Tibial artery (tissue), 4 donors: ENCODE measurements around the gene AGAP3.

Experiments
- DNase-seq, 2 donors: peaks; one replicate each; pipeline ENCODE4 v3.0.0-alpha.2; 2019
- H3K27ac ChIP-seq, 2 donors: fragments of 200-600 bp; sonication (generic) in 1 of 2; 1 replicate in 1 of 2; 2 replicates in 1 of 2; pipeline ENCODE4 v1.5.1; 2018 to 2019; ENCODE audit warnings: mild to moderate bottlenecking in 1 of 2
- H3K27me3 ChIP-seq, 2 donors: fragments of 200-600 bp; sonication (generic) in 1 of 2; one replicate each; pipeline versions ENCODE4 v1.5.1 to v1.6.0; 2016 to 2019
- H3K36me3 ChIP-seq, 3 donors: fragments of 200-600 bp; sonication (generic) in 2 of 3; one replicate each; pipeline ENCODE4 v1.5.1; 2016 to 2019; ENCODE audit warnings: mild to moderate bottlenecking in 2 of 3
- H3K4me1 ChIP-seq, 4 donors: fragments of 200-600 bp; sonication (generic) in 2 of 4; 1 replicate in 3 of 4; 2 replicates in 1 of 4; pipeline ENCODE4 v1.5.1; 2016 to 2019
- H3K4me3 ChIP-seq, 2 donors: fragments of 200-600 bp; sonication (generic) in 1 of 2; 1 replicate in 1 of 2; 2 replicates in 1 of 2; pipeline ENCODE4 v1.5.1; 2018 to 2019; ENCODE audit warnings: mild to moderate bottlenecking in 2 of 2
- H3K9me3 ChIP-seq, 3 donors: fragments of 200-600 bp; sonication (generic) in 1 of 3; one replicate each; pipeline ENCODE4 v1.5.1; 2016 to 2019
- intact Hi-C: fragments of 100-400 bp; cut with DNase I; formaldehyde crosslinking; loops from one replicate; pipeline ENCODE4 v1.15.0; 2023; ENCODE audit warnings: low total_unique reads
- TF ChIP-seq, protein P1 (sequence below), 2 experiments: fragments of 200-600 bp in 1 of 2; fragments of 450-650 bp in 1 of 2; IDR thresholded peaks; one replicate each; pipeline ENCODE4 v1.5.1; 2017 to 2019; ENCODE audit warnings: antibody characterized with exemption in 2 of 2, mild to moderate bottlenecking in 1 of 2, moderate library complexity in 1 of 2

AGAP3 gene

DNA sequence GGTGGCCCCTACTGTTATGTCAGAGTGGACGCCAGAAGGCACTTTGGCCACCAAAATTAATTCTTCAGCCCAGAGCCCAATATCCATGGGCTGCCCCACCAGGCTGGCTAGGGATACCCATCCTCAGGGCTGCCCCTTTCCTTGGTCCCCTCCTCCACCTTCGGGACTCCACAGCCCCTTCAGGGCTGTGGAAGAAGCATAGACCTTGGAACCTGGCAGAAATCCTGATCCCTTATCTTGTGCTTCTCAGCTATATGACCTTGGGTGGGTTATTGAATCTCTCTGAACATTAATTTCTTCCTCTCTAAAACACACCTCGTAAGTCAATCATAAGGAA, 2.5 kb upstream of the AGAP3 start:
- H3K4me1 ChIP-seq, result peaks cover 0 to 64% (median 54%) of the 10 kb centered on the region in 4 donors
- TF ChIP-seq, protein P1, sequence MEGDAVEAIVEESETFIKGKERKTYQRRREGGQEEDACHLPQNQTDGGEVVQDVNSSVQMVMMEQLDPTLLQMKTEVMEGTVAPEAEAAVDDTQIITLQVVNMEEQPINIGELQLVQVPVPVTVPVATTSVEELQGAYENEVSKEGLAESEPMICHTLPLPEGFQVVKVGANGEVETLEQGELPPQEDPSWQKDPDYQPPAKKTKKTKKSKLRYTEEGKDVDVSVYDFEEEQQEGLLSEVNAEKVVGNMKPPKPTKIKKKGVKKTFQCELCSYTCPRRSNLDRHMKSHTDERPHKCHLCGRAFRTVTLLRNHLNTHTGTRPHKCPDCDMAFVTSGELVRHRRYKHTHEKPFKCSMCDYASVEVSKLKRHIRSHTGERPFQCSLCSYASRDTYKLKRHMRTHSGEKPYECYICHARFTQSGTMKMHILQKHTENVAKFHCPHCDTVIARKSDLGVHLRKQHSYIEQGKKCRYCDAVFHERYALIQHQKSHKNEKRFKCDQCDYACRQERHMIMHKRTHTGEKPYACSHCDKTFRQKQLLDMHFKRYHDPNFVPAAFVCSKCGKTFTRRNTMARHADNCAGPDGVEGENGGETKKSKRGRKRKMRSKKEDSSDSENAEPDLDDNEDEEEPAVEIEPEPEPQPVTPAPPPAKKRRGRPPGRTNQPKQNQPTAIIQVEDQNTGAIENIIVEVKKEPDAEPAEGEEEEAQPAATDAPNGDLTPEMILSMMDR (IDR thresholded peaks at IDR 0.05), result no peak
- no peaks in the 10 kb centered on the region for H3K27me3 ChIP-seq
- no peaks in the 10 kb centered on the region for H3K9me3 ChIP-seq
- peak overlapping the region; percentile 89 to 95 for H3K4me3 ChIP-seq
- intact Hi-C loops, result no loop called here
- no peaks in the 10 kb centered on the region for H3K36me3 ChIP-seq
- peak overlapping the region; percentile 98 to 99 for H3K27ac ChIP-seq
- no peak for DNase-seq

- H3K4me1 ChIP-seq, result peaks cover 0 to 64% (median 47%) of the 10 kb centered on the region in 4 donors
Observed at GRCh38 chr7:151085329-151085690, 965 bp upstream of the AGAP3 start.

GRCh38 chr7:151086802-151087244, 548 bp downstream of the AGAP3 start:
- H3K9me3 ChIP-seq, result no peaks in the 10 kb centered on the region
- peak overlapping the region; percentile 76 to 94 for H3K4me3 ChIP-seq
- peak in 1 of 2 donors; percentile 75 for DNase-seq

More at GRCh38 chr7:151085329-151085690, 965 bp upstream of the AGAP3 start:
- Histone ChIP-seq H3K4me3 (peak overlapping the region; percentile 76 to 94), H3K9me3 (no peaks in the 10 kb centered on the region), H3K27ac (peak overlapping the region; percentile 82 to 84), H3K36me3 (no peaks in the 10 kb centered on the region), H3K27me3 (no peaks in the 10 kb centered on the region)
- DNase-seq, result peak; percentile 16 to 67
- intact Hi-C loops, result no loop called here
- TF ChIP-seq, protein P1 (IDR thresholded peaks at IDR 0.05), result no peak

GRCh38 chr7:151087245-151088018, 1.2 kb downstream of the AGAP3 start:
- TF ChIP-seq, protein P1 (IDR thresholded peaks at IDR 0.05), result peak; percentile 23 to 33
- Histone ChIP-seq H3K9me3 (no peaks in the 10 kb centered on the region), H3K27me3 (no peaks in the 10 kb centered on the region), H3K27ac (peak overlapping the region; percentile 82 to 86), H3K4me1 (peaks cover 0 to 60% (median 33%) of the 10 kb centered on the region in 4 donors), H3K36me3 (no peaks in the 10 kb centered on the region), H3K4me3 (peak overlapping the region; percentile 76 to 94)
- DNase-seq, result peak; percentile 49 to 79
- intact Hi-C loops, result loop anchor here (2.0 kb wide), 2 partner anchors 23 to 29 kb away; partner anchors contain the start of gene SLC4A2

More at GRCh38 chr7:151086802-151087244, 548 bp downstream of the AGAP3 start:
- no peaks in the 10 kb centered on the region for H3K27me3 ChIP-seq
- H3K27ac ChIP-seq, result peak overlapping the region; percentile 82 to 86
- TF ChIP-seq, protein P1 (IDR thresholded peaks at IDR 0.05), result no peak
- H3K4me1 ChIP-seq, result peaks cover 0 to 66% (median 40%) of the 10 kb centered on the region in 4 donors
- intact Hi-C loops, result loop anchor here (2.0 kb wide), 2 partner anchors 24 to 28 kb away; partner anchors contain the start of gene SLC4A2
- H3K36me3 ChIP-seq, result no peaks in the 10 kb centered on the region

DNA sequence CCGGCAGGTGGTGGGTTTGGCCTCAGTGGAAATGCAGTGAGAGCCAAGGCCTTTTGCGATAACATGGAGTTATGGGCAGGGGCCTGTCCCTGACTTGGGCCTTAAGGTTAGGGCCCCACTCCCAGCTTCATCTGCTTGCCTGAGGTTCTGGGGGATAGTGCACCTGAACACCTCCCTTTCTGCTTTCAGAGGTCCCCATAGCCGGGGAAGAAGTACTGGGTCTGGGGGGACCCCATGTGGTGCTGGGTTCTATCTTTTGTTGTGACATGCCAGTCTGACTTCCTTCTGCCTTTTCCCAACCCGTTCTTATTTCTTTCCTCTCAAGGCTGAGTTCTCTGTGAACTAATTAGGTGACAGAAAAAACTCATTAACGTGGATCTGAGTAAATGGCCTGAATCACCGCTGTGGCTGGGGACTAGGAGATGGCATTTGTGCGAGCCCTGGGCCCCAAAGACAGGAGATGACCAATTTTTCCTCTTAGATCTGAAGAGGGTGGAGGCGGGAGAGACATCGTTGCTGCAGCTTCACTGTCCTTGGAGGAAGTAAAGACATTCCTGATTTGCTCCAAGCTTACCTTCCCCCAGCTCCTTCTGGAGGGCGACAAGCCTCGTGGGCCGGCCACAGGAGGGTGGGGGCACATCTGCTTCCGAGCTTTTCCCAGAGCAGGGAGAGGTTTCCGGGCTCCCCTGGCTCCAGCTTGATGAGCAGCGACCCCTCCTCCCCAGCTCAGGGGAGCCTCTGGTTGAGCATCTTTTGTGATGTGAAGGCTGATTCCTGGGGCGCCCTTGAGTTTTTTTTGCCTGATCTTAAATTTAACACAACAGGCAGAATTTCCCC, 2.0 kb downstream of the AGAP3 start:
- H3K4me1 ChIP-seq, result peaks cover 0 to 56% (median 30%) of the 10 kb centered on the region in 4 donors
- peak in 1 of 2 donors; percentile 64 for DNase-seq
- intact Hi-C loops, result no loop called here

More for the DNA sequence above, 2.0 kb downstream of the AGAP3 start:
- Histone ChIP-seq H3K27me3 (no peaks in the 10 kb centered on the region), H3K27ac (peak overlapping the region; percentile 82 to 86), H3K36me3 (no peaks in the 10 kb centered on the region), H3K4me3 (peak overlapping the region; percentile 76 to 94), H3K9me3 (no peaks in the 10 kb centered on the region)
- TF ChIP-seq, protein P1 (IDR thresholded peaks at IDR 0.05), result no peak
